Measurements from ENCODE around the gene KIAA0513. TPM values are rescaled to one million over a fixed set of nuclear protein-coding genes. Genes with fewer than 3 reads are reported as not detected.

The KIAA0513 gene
- total and polyA plus RNA-seq, 10 of the 15 experiments (the other 5 are each of a cell fraction or from before 2014, with no cell fraction given): 0.14 to 5.8 (median 2.0) TPM

- Histone ChIP-seq H3K27me3 (replicated peaks in 1 of 2; ENCODE audit: control insufficient read depth in 2 of 2, insufficient read depth in 2 of 2, low read length in 1 of 2) (no peaks in the 10 kb centered on the region), H3K9me3 (replicated peaks; ENCODE audit: control insufficient read depth, insufficient read depth, low read length) (no peaks in the 10 kb centered on the region), H3K4me1 (ENCODE audit: control insufficient read depth, insufficient read depth, low read length) (peaks cover 30% of the 10 kb centered on the region), H4K20me1 (ENCODE audit: control insufficient read depth, insufficient read depth) (no peaks in the 10 kb centered on the region), H3K9ac (ENCODE audit: control insufficient read depth, insufficient read depth, low read length) (no peak overlapping the region), H3K4me2 (ENCODE audit: control insufficient read depth, insufficient read depth) (no peak overlapping the region), H2AFZ (ENCODE audit: control insufficient read depth, low read depth, low read length) (no peak overlapping the region), H3K36me3 (ENCODE audit: control insufficient read depth in 2 of 2, insufficient read depth in 2 of 2, low read length in 1 of 2) (no peaks in the 10 kb centered on the region; a peak in 1 of 4 replicates), H3K79me2 (ENCODE audit: control insufficient read depth, insufficient read depth, low read length) (no peaks in the 10 kb centered on the region), H3K27ac (ENCODE audit: control insufficient read depth, insufficient read depth) (no peak overlapping the region), H3K4me3 (no peak overlapping the region)
- TF ChIP-seq HCFC1 (IDR thresholded peaks at IDR 0.05; ENCODE audit: low read length) (no peak), RUNX3 (IDR thresholded peaks at IDR 0.05; ENCODE audit: low read length) (no peak), USF2 (IDR thresholded peaks at IDR 0.05; ENCODE audit: borderline replicate concordance, low read depth, low read length) (no peak), BACH1 (IDR thresholded peaks at IDR 0.05; ENCODE audit: borderline replicate concordance) (no peak), CHD4 (IDR thresholded peaks at IDR 0.05) (no peak), ETV6 (conservative IDR thresholded peaks at IDR 0.05 in 1 of 2, IDR thresholded peaks at IDR 0.05 in 1 of 2; ENCODE audit: borderline replicate concordance in 1 of 2, low read depth in 1 of 2) (no peak)
- POLR2A ChIA-PET: no interaction called here
- RAD21 ChIA-PET (ENCODE audit: unreplicated experiment): no interaction called here
- CTCF ChIA-PET: interaction anchor here (0.9 to 3.4 kb wide), 5 partner anchors 20 to 159 kb away, joined by 3 to 29 read pairs (median 3); partner anchors contain the start of gene KIAA0513
- DNase-seq (ENCODE audit: low read depth, low spot score) (no peak), FAIRE-seq (no peak), ATAC-seq (no peak)
- SMC1A ChIA-PET (ENCODE audit: uncharacterized antibody, unreplicated experiment): interaction anchor here (0.6 kb wide), 1 partner anchor 158 kb away, joined by 3 read pairs; no protein-coding TSS in a partner anchor
- in situ Hi-C loops (cut with MboI) (no loop called here), intact Hi-C loops (cut with micrococcal nuclease; ENCODE audit: unreplicated experiment) (loop anchor here (5.0 kb wide), 2 partner anchors 58 to 73 kb away; partner anchors contain the start of genes KIAA0513 and ZDHHC7)
- BruUV-seq (replicated peaks): no TSS peak
- WGBS (ENCODE audit: insufficient coverage, insufficient replicate concordance, low lambda C conversion rate, missing lambda C conversion rate): 46% methylated on average over 16 of the region's 16 CpGs
Observed at GRCh38 chr16:85084841-85085510, 57.4 kb downstream of the KIAA0513 start.

Measured in GM12878 (cell line).